GM21825 (cell line): ENCODE measurements around the gene RANBP3L.
"Not testable (repeated sequence)": the region's sequence is repeated elsewhere in the genome, so short reads cannot be mapped to it uniquely, and the experiment has no call there.

Experiments
- ATAC-seq: cut with Tn5 transposase; IDR thresholded peaks from one replicate; pipeline ENCODE4 v1.9.1; 2021; ENCODE audit warnings: mild to moderate bottlenecking, moderate library complexity; ENCODE audit not compliant: unreplicated experiment

Gene RANBP3L

DNA sequence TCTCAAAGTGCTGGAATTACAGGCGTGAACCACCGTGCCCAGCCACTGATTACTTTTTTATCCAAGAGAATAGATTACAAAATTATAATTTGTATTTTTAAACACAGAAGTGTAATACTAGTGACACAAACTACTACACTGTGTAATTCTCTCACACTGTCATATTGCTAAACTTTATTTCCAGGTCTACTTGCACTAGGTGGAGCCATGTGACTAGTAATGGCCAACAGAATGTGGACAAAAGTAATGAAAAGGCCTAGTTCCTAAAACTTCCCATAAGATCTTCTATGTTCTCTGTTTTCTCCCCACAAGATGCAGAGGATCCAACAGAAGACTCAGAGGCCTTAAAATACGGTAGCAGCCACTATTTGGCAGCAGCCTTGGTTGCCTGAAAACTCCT lies 87.3 kb downstream of the RANBP3L start:
- no peak for ATAC-seq

DNA sequence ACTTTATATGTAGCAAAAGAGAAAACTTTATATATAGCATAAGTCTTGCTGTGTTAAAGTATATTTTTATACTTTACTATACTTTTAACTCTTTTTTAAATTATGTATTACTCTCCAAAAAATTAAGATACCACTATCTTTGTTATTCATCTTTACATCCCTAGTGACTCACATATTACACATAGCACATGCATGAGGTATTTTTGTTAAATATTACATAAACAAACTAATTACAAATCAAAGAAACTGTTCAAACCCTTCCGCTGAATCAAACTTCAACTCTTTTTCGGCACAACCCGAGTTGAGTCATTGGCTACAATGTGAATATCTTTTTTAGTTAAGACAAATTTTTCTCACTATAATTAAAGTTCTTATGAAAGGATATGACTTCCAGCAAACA lies 92.0 kb downstream of the RANBP3L start:
- ATAC-seq: no peak

DNA sequence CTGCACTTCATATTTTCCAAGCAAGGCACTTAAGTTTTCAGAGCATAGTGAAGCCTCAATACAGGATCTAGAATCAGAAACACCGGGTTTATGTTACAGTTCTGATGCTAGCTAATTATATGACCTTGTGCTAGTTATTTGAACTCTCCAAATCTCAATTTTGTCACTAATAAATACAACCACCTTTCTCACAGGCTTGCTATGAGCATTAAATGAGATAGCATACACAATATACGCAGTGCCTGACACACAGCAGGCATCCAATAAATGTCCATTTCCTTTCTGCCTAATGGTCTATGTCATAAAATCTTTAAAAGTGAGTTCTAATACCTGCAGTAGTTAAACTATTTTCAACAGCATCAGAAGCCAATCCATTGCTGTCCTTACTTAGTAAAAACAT lies 92.9 kb downstream of the RANBP3L start:
- no peak for ATAC-seq

DNA sequence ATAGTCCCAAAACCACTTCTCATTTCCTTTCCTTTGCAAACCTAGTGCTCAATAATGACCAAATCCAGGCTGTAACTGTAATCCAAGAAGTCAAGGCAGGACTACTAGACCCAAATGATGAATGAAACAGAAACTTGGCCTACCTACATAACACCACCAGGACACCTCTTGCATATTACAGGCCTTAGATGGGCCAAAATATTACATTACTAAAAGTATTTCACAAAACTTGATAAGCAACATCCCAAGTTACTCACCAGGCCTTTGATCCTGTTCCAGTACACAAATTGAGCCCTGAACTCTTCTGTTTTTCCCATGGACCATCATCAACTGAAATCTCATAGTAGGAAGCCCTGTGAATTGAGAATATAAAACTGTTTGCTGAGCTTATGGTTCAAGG lies 94.8 kb downstream of the RANBP3L start:
- ATAC-seq: no peak

DNA sequence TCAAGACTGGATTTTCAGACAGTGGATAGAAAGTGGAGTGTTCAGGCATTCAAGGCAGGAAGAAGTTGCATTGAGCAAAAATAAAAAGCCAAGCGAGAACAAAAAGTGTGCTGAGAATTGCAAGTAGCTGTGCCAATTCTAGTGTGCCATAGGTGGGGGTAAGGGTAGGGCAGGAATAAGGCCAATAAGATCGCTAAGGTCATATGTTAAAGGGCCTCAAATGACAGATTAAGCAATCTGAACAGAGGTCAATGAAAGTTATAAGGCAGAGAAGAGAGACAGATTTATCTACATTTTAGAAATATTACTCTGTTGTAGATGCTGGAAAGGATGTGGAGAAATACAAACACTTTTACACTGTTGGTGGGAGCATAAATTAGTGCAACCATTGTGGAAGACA lies 96.4 kb downstream of the RANBP3L start:
- ATAC-seq: no peak

DNA sequence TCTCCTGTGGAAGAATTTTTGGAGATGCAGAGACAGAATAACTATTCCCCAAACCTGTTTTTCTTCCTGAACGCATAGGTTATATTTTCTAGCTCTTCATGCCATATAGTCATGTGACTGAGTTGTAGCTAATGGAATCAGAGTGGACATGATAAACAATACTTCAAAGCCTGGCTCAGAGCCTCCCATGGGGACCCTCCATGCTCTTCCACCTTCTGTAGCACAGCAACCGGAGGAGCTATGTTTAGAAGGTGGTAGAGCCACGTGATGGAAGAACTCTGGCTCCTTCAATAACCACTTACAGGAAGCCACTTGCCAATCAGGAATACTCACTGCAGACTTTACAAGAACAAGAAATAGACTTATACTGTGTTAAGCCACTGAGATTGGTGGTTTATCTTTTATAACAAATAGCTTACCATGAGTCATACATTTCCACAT lies 99.2 kb downstream of the RANBP3L start:
- ATAC-seq: no peak

DNA sequence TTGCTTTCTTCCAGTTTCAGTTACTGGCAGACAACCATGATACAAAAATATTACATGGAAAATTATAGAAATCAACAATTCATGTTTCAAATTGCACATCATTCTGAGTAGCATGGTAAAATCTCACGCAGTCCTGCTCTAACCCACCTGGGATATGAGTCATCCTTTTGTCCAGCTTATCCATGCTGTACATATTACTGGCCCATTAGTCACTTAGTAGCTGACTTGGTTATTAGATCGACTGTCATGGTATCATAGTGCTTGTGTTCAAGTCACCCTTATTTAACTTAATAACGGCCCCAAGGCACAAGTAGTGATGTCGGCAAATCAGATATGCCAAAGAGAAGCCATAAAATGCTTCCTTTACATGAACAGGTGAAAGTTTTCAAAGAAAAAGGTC lies 101.2 kb downstream of the RANBP3L start:
- ATAC-seq: no peak

DNA sequence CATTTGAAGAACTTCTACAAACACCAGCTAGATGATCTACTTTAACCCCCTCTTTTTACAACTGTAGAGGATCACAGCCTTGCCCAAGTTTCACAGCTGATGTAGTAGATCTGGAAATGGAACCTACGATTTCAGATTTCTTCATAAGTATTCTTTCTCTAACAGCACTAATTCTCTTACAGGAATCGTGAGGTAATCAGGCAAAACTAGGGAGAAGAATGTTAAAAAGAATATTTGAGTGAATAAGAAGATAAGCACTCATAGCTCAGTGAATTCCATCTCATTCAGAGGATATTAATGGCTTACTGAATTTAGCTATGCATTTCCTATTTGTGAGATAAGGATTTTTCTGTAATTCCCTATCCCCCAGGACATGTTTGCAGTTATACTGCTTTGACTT lies 102.1 kb downstream of the RANBP3L start:
- ATAC-seq: no peak

DNA sequence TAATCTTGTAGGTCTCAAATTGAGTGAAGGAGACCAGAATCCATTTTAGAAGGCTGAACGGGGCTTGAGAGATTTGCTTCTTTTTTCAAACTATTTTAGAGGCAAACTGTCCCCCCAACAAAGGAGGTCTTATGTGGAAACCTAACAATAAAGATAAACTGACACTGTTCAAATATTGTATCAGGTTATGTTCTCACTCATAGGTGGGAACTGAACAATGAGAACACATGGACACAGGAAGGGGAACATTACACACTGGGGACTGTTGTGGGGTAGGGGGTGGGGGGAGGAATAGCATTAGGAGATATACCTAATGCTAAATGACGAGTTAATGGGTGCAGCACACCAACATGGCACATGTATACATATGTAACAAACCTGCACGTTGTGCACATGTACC lies 102.9 kb downstream of the RANBP3L start:
- ATAC-seq: not testable (repeated sequence)
